GM12878 (cell line): ENCODE results near the gene COPS7A.

Experiments
- ASH2L ChIP-seq: fragments of 300-600, 200-600 bp; sonication (generic); IDR thresholded peaks from 2 replicates; pipeline ENCODE4 v1.6.1; 2017; ENCODE audit warnings: low read depth, mild to moderate bottlenecking, borderline replicate concordance
- GABPA ChIP-seq: IDR thresholded peaks from 2 replicates; pipeline ENCODE4 v1.6.1; 2014; ENCODE audit warnings: antibody characterized with exemption, low read depth, mild to moderate bottlenecking, inconsistent platforms
- POLR2A ChIP-seq: IDR thresholded peaks from 2 replicates; pipeline ENCODE4 v1.6.1; 2011; ENCODE audit warnings: low read depth, mild to moderate bottlenecking, low read length
- TARDBP ChIP-seq: IDR thresholded peaks from 2 replicates; pipeline ENCODE4 v1.6.1; 2016; ENCODE audit warnings: borderline replicate concordance
- TCF7 ChIP-seq: IDR thresholded peaks from 2 replicates; pipeline ENCODE4 v1.6.1; 2014; ENCODE audit warnings: antibody characterized with exemption, borderline replicate concordance
- WRNIP1 ChIP-seq: IDR thresholded peaks from 2 replicates; pipeline ENCODE4 v1.6.1; 2011; ENCODE audit warnings: low read depth, low read length, improper control_type of control experiment, borderline replicate concordance
- YY1 ChIP-seq: IDR thresholded peaks from 2 replicates; pipeline ENCODE4 v1.6.1; 2011; ENCODE audit warnings: low read depth, mild to moderate bottlenecking, low read length
- TF ChIP-seq, protein P1 (sequence below), 3 experiments: IDR thresholded peaks in 2 of 3; conservative IDR thresholded peaks in 1 of 3; 2 replicates each; pipeline ENCODE4 v1.5.1; 2011; ENCODE audit warnings: low read depth in 3 of 3, low read length in 3 of 3, mild to moderate bottlenecking in 3 of 3, control low read depth in 2 of 3, moderate library complexity in 2 of 3, inconsistent platforms in 1 of 3, mixed read lengths in 1 of 3; ENCODE audit not compliant: control insufficient read depth in 2 of 3, insufficient read depth in 1 of 3; ENCODE audit errors: extremely low read depth in 1 of 3

DNA sequence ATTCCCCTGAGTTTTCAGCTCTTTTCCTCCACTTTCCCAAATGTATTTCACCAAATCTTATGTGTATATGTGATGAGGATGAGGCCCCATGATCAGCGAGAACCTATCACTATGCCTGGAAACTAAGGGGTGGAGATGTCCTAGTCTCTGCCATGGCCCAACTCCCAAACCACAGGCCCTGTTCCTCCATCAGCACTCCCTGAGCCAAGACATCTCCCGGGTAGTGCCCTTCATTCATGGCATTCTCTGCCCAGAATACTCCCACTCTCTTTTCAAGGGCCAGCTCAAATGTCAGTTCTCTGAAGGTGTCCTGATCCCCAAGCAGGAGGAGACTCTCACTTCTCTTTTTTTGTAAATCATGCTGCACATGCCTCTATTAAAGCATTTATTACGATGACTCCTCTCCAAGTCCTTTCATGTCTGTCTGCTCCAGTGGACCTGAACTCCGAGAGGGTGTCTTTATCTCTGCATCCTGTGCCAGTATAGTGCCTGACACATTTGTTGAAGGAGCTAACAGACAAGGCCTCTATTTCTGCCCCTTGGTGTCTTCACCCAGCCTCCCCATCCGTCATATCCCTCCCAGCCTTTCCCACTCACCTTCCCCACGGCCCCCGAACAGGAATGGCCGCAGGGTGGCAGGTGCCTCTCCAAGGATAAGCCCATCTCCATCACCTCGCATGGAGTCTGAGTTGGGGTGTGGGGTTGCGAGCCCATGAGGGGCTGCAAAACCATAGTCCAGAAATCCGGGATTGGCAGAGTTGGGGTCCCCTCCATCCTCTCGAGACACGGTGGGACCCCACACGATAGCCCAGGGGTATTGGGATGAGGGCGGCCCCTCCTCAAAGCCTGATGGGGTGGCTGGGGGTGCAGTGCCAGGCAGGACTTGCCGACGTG, 26.9 kb upstream of the COPS7A start:
- TF ChIP-seq ASH2L = no peak
- TF ChIP-seq, protein P1, sequence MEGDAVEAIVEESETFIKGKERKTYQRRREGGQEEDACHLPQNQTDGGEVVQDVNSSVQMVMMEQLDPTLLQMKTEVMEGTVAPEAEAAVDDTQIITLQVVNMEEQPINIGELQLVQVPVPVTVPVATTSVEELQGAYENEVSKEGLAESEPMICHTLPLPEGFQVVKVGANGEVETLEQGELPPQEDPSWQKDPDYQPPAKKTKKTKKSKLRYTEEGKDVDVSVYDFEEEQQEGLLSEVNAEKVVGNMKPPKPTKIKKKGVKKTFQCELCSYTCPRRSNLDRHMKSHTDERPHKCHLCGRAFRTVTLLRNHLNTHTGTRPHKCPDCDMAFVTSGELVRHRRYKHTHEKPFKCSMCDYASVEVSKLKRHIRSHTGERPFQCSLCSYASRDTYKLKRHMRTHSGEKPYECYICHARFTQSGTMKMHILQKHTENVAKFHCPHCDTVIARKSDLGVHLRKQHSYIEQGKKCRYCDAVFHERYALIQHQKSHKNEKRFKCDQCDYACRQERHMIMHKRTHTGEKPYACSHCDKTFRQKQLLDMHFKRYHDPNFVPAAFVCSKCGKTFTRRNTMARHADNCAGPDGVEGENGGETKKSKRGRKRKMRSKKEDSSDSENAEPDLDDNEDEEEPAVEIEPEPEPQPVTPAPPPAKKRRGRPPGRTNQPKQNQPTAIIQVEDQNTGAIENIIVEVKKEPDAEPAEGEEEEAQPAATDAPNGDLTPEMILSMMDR (IDR thresholded peaks at IDR 0.05 in 2 of 3, conservative IDR thresholded peaks at IDR 0.05 in 1 of 3; ENCODE audit: control insufficient read depth in 2 of 3, extremely low read depth in 1 of 3, insufficient read depth in 1 of 3, low read depth in 3 of 3, low read length in 3 of 3) = no peak
- TF ChIP-seq TCF7 = peak; percentile 89
- no peak for TF ChIP-seq WRNIP1
- no peak for TF ChIP-seq GABPA
- no peak for TF ChIP-seq TARDBP
- no peak for TF ChIP-seq YY1
- TF ChIP-seq POLR2A = 0 out of 2 replicates have a peak, but pooled peaks have one; percentile 24
